Measurements from ENCODE around the gene PRL.

Gene PRL

GRCh38 chr6:22290045-22290444, 6.8 kb downstream of the PRL start:
- Histone ChIP-seq H3K4me3 (ENCODE audit: insufficient read depth in 1 of 2, low read depth in 1 of 2, low read length in 2 of 2) (no peak overlapping the region), H2BK15ac (ENCODE audit: low read depth, poor library complexity, severe bottlenecking) (no peak overlapping the region), H3K9me3 (ENCODE audit: control insufficient read depth, low read length) (peaks cover 5% of the 10 kb centered on the region), H2BK120ac (ENCODE audit: low read depth, low read length) (no peak overlapping the region), H3K14ac (ENCODE audit: low read length in 2 of 2) (no peak overlapping the region), H3K4ac (ENCODE audit: low read depth in 1 of 2, low read length in 2 of 2) (no peak overlapping the region), H3K23ac (ENCODE audit: low read length in 2 of 2) (no peak overlapping the region), H3K4me1 (ENCODE audit: control insufficient read depth, insufficient read depth, low read depth, low read length) (peaks cover 2% of the 10 kb centered on the region), H3K4me2 (ENCODE audit: low read length, poor library complexity, severe bottlenecking) (no peak overlapping the region), H3K79me1 (replicated peaks; ENCODE audit: low read length, poor library complexity, severe bottlenecking) (no peaks in the 10 kb centered on the region), H3K9ac (ENCODE audit: low read length) (no peak overlapping the region), H3K18ac (ENCODE audit: low read depth in 1 of 2, low read length in 2 of 2) (no peak overlapping the region), H3K27ac (ENCODE audit: low read length, poor library complexity, severe bottlenecking) (no peak overlapping the region), H4K91ac (ENCODE audit: low read length) (no peak overlapping the region), H2BK5ac (ENCODE audit: low read depth, low read length, poor library complexity, severe bottlenecking) (no peak overlapping the region), H2AK5ac (ENCODE audit: low read length, severe bottlenecking) (no peak overlapping the region), H2AFZ (ENCODE audit: low read depth, low read length) (no peak overlapping the region), H3K27me3 (ENCODE audit: control insufficient read depth in 1 of 2, insufficient read depth in 1 of 2, low read length in 2 of 2) (no peaks in the 10 kb centered on the region), H2BK12ac (ENCODE audit: low read length in 2 of 2) (no peak overlapping the region), H4K8ac (ENCODE audit: low read length) (no peak overlapping the region), H3K36me3 (ENCODE audit: control insufficient read depth in 1 of 2, insufficient read depth in 2 of 2, low read depth in 1 of 2, low read length in 2 of 2) (no peaks in the 10 kb centered on the region)
- 95% methylated on average over 8 of the region's 8 CpGs for WGBS
- DNase-seq, result no peak

GRCh38 chr6:22288721-22289120, 8.1 kb downstream of the PRL start:
- no peak overlapping the region for H2BK12ac ChIP-seq (ENCODE audit: low read length in 2 of 2)
- H3K14ac ChIP-seq (ENCODE audit: low read length in 2 of 2), result no peak overlapping the region
- H3K4ac ChIP-seq (ENCODE audit: low read depth in 1 of 2, low read length in 2 of 2), result no peak overlapping the region
- H2BK5ac ChIP-seq (ENCODE audit: low read depth, low read length, poor library complexity, severe bottlenecking), result no peak overlapping the region
- no peak for DNase-seq
- no peak overlapping the region for H2AFZ ChIP-seq (ENCODE audit: low read depth, low read length)
- H3K27me3 ChIP-seq (ENCODE audit: control insufficient read depth in 1 of 2, insufficient read depth in 1 of 2, low read length in 2 of 2), result no peaks in the 10 kb centered on the region
- no peak overlapping the region for H2AK5ac ChIP-seq (ENCODE audit: low read length, severe bottlenecking)
- H3K4me2 ChIP-seq (ENCODE audit: low read length, poor library complexity, severe bottlenecking), result no peak overlapping the region
- H3K4me1 ChIP-seq (ENCODE audit: control insufficient read depth, insufficient read depth, low read depth, low read length), result no peaks in the 10 kb centered on the region
- 91% methylated on average over 14 of the region's 18 CpGs for WGBS
- no peak overlapping the region for H4K8ac ChIP-seq (ENCODE audit: low read length)
- no peak overlapping the region for H3K27ac ChIP-seq (ENCODE audit: low read length, poor library complexity, severe bottlenecking)
- no peak overlapping the region for H4K91ac ChIP-seq (ENCODE audit: low read length)
- no peak overlapping the region for H3K23ac ChIP-seq (ENCODE audit: low read length in 2 of 2)
- peaks cover 5% of the 10 kb centered on the region for H3K9me3 ChIP-seq (ENCODE audit: control insufficient read depth, low read length)
- no peak overlapping the region for H2BK15ac ChIP-seq (ENCODE audit: low read depth, poor library complexity, severe bottlenecking)
- no peaks in the 10 kb centered on the region for H3K79me1 ChIP-seq (replicated peaks; ENCODE audit: low read length, poor library complexity, severe bottlenecking)
- no peak overlapping the region for H3K4me3 ChIP-seq (ENCODE audit: insufficient read depth in 1 of 2, low read depth in 1 of 2, low read length in 2 of 2)
- H3K9ac ChIP-seq (ENCODE audit: low read length), result no peak overlapping the region
- H3K18ac ChIP-seq (ENCODE audit: low read depth in 1 of 2, low read length in 2 of 2), result no peak overlapping the region
- no peaks in the 10 kb centered on the region for H3K36me3 ChIP-seq (ENCODE audit: control insufficient read depth in 1 of 2, insufficient read depth in 2 of 2, low read depth in 1 of 2, low read length in 2 of 2)
- H2BK120ac ChIP-seq (ENCODE audit: low read depth, low read length), result no peak overlapping the region

GRCh38 chr6:22284666-22285065, 12.2 kb downstream of the PRL start:
- 53% methylated on average over 2 of the region's 2 CpGs for WGBS
- peak; percentile 32 for DNase-seq

GRCh38 chr6:22281341-22282085, 15.3 kb downstream of the PRL start:
- H3K9ac ChIP-seq (ENCODE audit: low read length), result no peak overlapping the region
- no peaks in the 10 kb centered on the region for H3K36me3 ChIP-seq (ENCODE audit: control insufficient read depth in 1 of 2, insufficient read depth in 2 of 2, low read depth in 1 of 2, low read length in 2 of 2)
- no peaks in the 10 kb centered on the region for H3K4me1 ChIP-seq (ENCODE audit: control insufficient read depth, insufficient read depth, low read depth, low read length)
- no peak overlapping the region for H2AK5ac ChIP-seq (ENCODE audit: low read length, severe bottlenecking)
- peaks cover 7% of the 10 kb centered on the region for H3K9me3 ChIP-seq (ENCODE audit: control insufficient read depth, low read length)
- no peak overlapping the region for H2BK15ac ChIP-seq (ENCODE audit: low read depth, poor library complexity, severe bottlenecking)
- 98% methylated on average over 8 of the region's 9 CpGs for WGBS
- no peak overlapping the region for H3K23ac ChIP-seq (ENCODE audit: low read length in 2 of 2)
- DNase-seq, result no peak
- H2BK12ac ChIP-seq (ENCODE audit: low read length in 2 of 2), result no peak overlapping the region
- H2BK120ac ChIP-seq (ENCODE audit: low read depth, low read length), result no peak overlapping the region
- H3K4me2 ChIP-seq (ENCODE audit: low read length, poor library complexity, severe bottlenecking), result no peak overlapping the region
- no peaks in the 10 kb centered on the region for H3K79me1 ChIP-seq (replicated peaks; ENCODE audit: low read length, poor library complexity, severe bottlenecking)
- H3K18ac ChIP-seq (ENCODE audit: low read depth in 1 of 2, low read length in 2 of 2), result no peak overlapping the region
- no peak overlapping the region for H3K27ac ChIP-seq (ENCODE audit: low read length, poor library complexity, severe bottlenecking)
- no peaks in the 10 kb centered on the region for H3K27me3 ChIP-seq (ENCODE audit: control insufficient read depth in 1 of 2, insufficient read depth in 1 of 2, low read length in 2 of 2)
- no peak overlapping the region for H2AFZ ChIP-seq (ENCODE audit: low read depth, low read length)
- no peak overlapping the region for H3K4me3 ChIP-seq (ENCODE audit: insufficient read depth in 1 of 2, low read depth in 1 of 2, low read length in 2 of 2)
- no peak overlapping the region for H4K8ac ChIP-seq (ENCODE audit: low read length)
- H3K4ac ChIP-seq (ENCODE audit: low read depth in 1 of 2, low read length in 2 of 2), result no peak overlapping the region
- H4K91ac ChIP-seq (ENCODE audit: low read length), result no peak overlapping the region
- no peak overlapping the region for H3K14ac ChIP-seq (ENCODE audit: low read length in 2 of 2)
- H2BK5ac ChIP-seq (ENCODE audit: low read depth, low read length, poor library complexity, severe bottlenecking), result no peak overlapping the region

More at GRCh38 chr6:22284666-22285065, 12.2 kb downstream of the PRL start:
- Histone ChIP-seq H3K4me2 (ENCODE audit: low read length, poor library complexity, severe bottlenecking) (no peak overlapping the region), H3K4ac (ENCODE audit: low read depth in 1 of 2, low read length in 2 of 2) (no peak overlapping the region), H3K18ac (ENCODE audit: low read depth in 1 of 2, low read length in 2 of 2) (no peak overlapping the region), H3K79me1 (replicated peaks; ENCODE audit: low read length, poor library complexity, severe bottlenecking) (no peaks in the 10 kb centered on the region), H2BK120ac (ENCODE audit: low read depth, low read length) (no peak overlapping the region), H2AFZ (ENCODE audit: low read depth, low read length) (no peak overlapping the region), H3K36me3 (ENCODE audit: control insufficient read depth in 1 of 2, insufficient read depth in 2 of 2, low read depth in 1 of 2, low read length in 2 of 2) (no peaks in the 10 kb centered on the region), H4K91ac (ENCODE audit: low read length) (no peak overlapping the region), H3K27me3 (ENCODE audit: control insufficient read depth in 1 of 2, insufficient read depth in 1 of 2, low read length in 2 of 2) (no peaks in the 10 kb centered on the region), H3K27ac (ENCODE audit: low read length, poor library complexity, severe bottlenecking) (no peak overlapping the region), H3K4me1 (ENCODE audit: control insufficient read depth, insufficient read depth, low read depth, low read length) (no peaks in the 10 kb centered on the region), H3K23ac (ENCODE audit: low read length in 2 of 2) (no peak overlapping the region), H2AK5ac (ENCODE audit: low read length, severe bottlenecking) (no peak overlapping the region), H3K9ac (ENCODE audit: low read length) (no peak overlapping the region), H2BK15ac (ENCODE audit: low read depth, poor library complexity, severe bottlenecking) (no peak overlapping the region), H2BK12ac (ENCODE audit: low read length in 2 of 2) (no peak overlapping the region), H2BK5ac (ENCODE audit: low read depth, low read length, poor library complexity, severe bottlenecking) (no peak overlapping the region), H3K4me3 (ENCODE audit: insufficient read depth in 1 of 2, low read depth in 1 of 2, low read length in 2 of 2) (no peak overlapping the region), H3K9me3 (ENCODE audit: control insufficient read depth, low read length) (no peaks in the 10 kb centered on the region), H4K8ac (ENCODE audit: low read length) (no peak overlapping the region), H3K14ac (ENCODE audit: low read length in 2 of 2) (no peak overlapping the region)

Measured in mesenchymal stem cell (in vitro differentiated cells and primary cell).